Measurements from ENCODE around the gene TSPAN3. TPM values are rescaled to one million over a fixed set of nuclear protein-coding genes. Genes with fewer than 3 reads are reported as not detected.

Gene TSPAN3
- total RNA-seq, 1 experiment from 2014 or later, result 355 TPM

Other genes with a start within 250 kb of the TSPAN3 start
- 7.0 and 9.3 TPM in 2 replicates for gene SCAPER, start 165.8 kb downstream of the TSPAN3 start, total RNA-seq (2014; rRNA removed)
- gene RCN2, start 139.4 kb downstream of the TSPAN3 start, total RNA-seq (2014; rRNA removed), result 87.5 and 93.9 TPM in 2 replicates
- gene PSTPIP1, start 76.0 kb downstream of the TSPAN3 start, total RNA-seq (2014; rRNA removed), result not detected in 2 replicates